Measurements from ENCODE around the gene CUL4A.

The CUL4A gene

GRCh38 chr13:113219256-113219940, 10.0 kb downstream of the CUL4A start:
- TF ChIP-seq EZH2 (optimal IDR thresholded peaks at IDR 0.05; ENCODE audit: low read depth, low read length) (no peak), EZH2phosphoT487 (IDR thresholded peaks at IDR 0.05; ENCODE audit: low read length) (no peak), CTCF (IDR thresholded peaks at IDR 0.05; ENCODE audit: low read length) (no peak)
- no peaks in the 10 kb centered on the region; the same call in 1 of the 2 replicates for H3K36me3 ChIP-seq (replicated peaks; ENCODE audit: insufficient read depth, low read length)
- peaks cover 28% of the 10 kb centered on the region for H4K20me1 ChIP-seq (ENCODE audit: insufficient read depth, low read length)
- no peaks in the 10 kb centered on the region for H3K27me3 ChIP-seq (replicated peaks; ENCODE audit: insufficient read depth, low read length)
- no peaks in the 10 kb centered on the region for H3F3A ChIP-seq (ENCODE audit: insufficient read depth, low read length)
- H3K79me2 ChIP-seq (ENCODE audit: low read length), result peaks cover 95% of the 10 kb centered on the region
- H3K9me3 ChIP-seq (replicated peaks; ENCODE audit: insufficient read depth, low read length), result no peaks in the 10 kb centered on the region
- no peak for DNase-seq
- no peak overlapping the region for H3K27ac ChIP-seq (ENCODE audit: low read length)
- H3K4me1 ChIP-seq (ENCODE audit: low read length), result no peaks in the 10 kb centered on the region
- no peak overlapping the region for H2AFZ ChIP-seq (ENCODE audit: low read length)
- no peaks in the 10 kb centered on the region for H3K9me2 ChIP-seq (replicated peaks; ENCODE audit: insufficient read depth, low read length)
- H3K4me3 ChIP-seq (ENCODE audit: low read length), result no peak overlapping the region
- H3K4me2 ChIP-seq (ENCODE audit: low read depth, low read length), result no peak overlapping the region
- H3K9ac ChIP-seq (ENCODE audit: low read length), result no peak overlapping the region

- H3K79me2 ChIP-seq (ENCODE audit: low read length), result peaks cover 95% of the 10 kb centered on the region
- no peaks in the 10 kb centered on the region; the same call in 1 of the 2 replicates for H3K36me3 ChIP-seq (replicated peaks; ENCODE audit: insufficient read depth, low read length)
- H2AFZ ChIP-seq (ENCODE audit: low read length), result no peak overlapping the region
- no peak overlapping the region for H3K9ac ChIP-seq (ENCODE audit: low read length)
- no peak for TF ChIP-seq EZH2 (optimal IDR thresholded peaks at IDR 0.05; ENCODE audit: low read depth, low read length)
- TF ChIP-seq EZH2phosphoT487 (IDR thresholded peaks at IDR 0.05; ENCODE audit: low read length), result no peak
- no peak for TF ChIP-seq CTCF (IDR thresholded peaks at IDR 0.05; ENCODE audit: low read length)
- H3K27me3 ChIP-seq (replicated peaks; ENCODE audit: insufficient read depth, low read length), result no peaks in the 10 kb centered on the region
- H3K9me2 ChIP-seq (replicated peaks; ENCODE audit: insufficient read depth, low read length), result no peaks in the 10 kb centered on the region
- peaks cover 21% of the 10 kb centered on the region for H4K20me1 ChIP-seq (ENCODE audit: insufficient read depth, low read length)
- H3F3A ChIP-seq (ENCODE audit: insufficient read depth, low read length), result no peaks in the 10 kb centered on the region
- no peak overlapping the region for H3K27ac ChIP-seq (ENCODE audit: low read length)
- DNase-seq, result no peak
- H3K9me3 ChIP-seq (replicated peaks; ENCODE audit: insufficient read depth, low read length), result no peaks in the 10 kb centered on the region
- no peaks in the 10 kb centered on the region for H3K4me1 ChIP-seq (ENCODE audit: low read length)
- no peak overlapping the region for H3K4me2 ChIP-seq (ENCODE audit: low read depth, low read length)
- no peak overlapping the region for H3K4me3 ChIP-seq (ENCODE audit: low read length)
Observed at GRCh38 chr13:113220141-113220598, 10.8 kb downstream of the CUL4A start.

- no peaks in the 10 kb centered on the region for H3K27me3 ChIP-seq (replicated peaks; ENCODE audit: insufficient read depth, low read length)
- no peaks in the 10 kb centered on the region for H3K9me2 ChIP-seq (replicated peaks; ENCODE audit: insufficient read depth, low read length)
- H4K20me1 ChIP-seq (ENCODE audit: insufficient read depth, low read length), result peaks cover 14% of the 10 kb centered on the region
- H3K27ac ChIP-seq (ENCODE audit: low read length), result no peak overlapping the region
- H3K4me3 ChIP-seq (ENCODE audit: low read length), result no peak overlapping the region
- H3F3A ChIP-seq (ENCODE audit: insufficient read depth, low read length), result no peaks in the 10 kb centered on the region
- TF ChIP-seq EZH2 (optimal IDR thresholded peaks at IDR 0.05; ENCODE audit: low read depth, low read length), result no peak
- no peak for TF ChIP-seq EZH2phosphoT487 (IDR thresholded peaks at IDR 0.05; ENCODE audit: low read length)
- TF ChIP-seq CTCF (IDR thresholded peaks at IDR 0.05; ENCODE audit: low read length), result no peak
- H2AFZ ChIP-seq (ENCODE audit: low read length), result no peak overlapping the region
- peaks cover 95% of the 10 kb centered on the region for H3K79me2 ChIP-seq (ENCODE audit: low read length)
- H3K4me2 ChIP-seq (ENCODE audit: low read depth, low read length), result no peak overlapping the region
- no peak for DNase-seq
- H3K9ac ChIP-seq (ENCODE audit: low read length), result no peak overlapping the region
- no peaks in the 10 kb centered on the region; the same call in 1 of the 2 replicates for H3K36me3 ChIP-seq (replicated peaks; ENCODE audit: insufficient read depth, low read length)
- no peaks in the 10 kb centered on the region for H3K9me3 ChIP-seq (replicated peaks; ENCODE audit: insufficient read depth, low read length)
- H3K4me1 ChIP-seq (ENCODE audit: low read length), result no peaks in the 10 kb centered on the region
Observed at GRCh38 chr13:113220877-113221276, 11.5 kb downstream of the CUL4A start.

All from MM.1S (cell line).